HEK293 (cell line): ENCODE measurements around the gene POLK.

Source experiments
- CTCF ChIA-PET: fragments of 350-600 bp; formaldehyde crosslinking; extraction: SDS; loops from one replicate; lab custom pipeline; 2021; ENCODE audit warnings: antibody characterized with exemption; lab: Yijun Ruan, JAX
- POLR2A ChIA-PET: fragments of 300-600 bp; formaldehyde crosslinking; extraction: SDS; loops from one replicate; lab custom pipeline; 2020; ENCODE audit warnings: antibody characterized with exemption, inconsistent platforms; lab: Yijun Ruan, JAX
- H3K27ac ChIP-seq: fragments of 200-500 bp; sonication (Bioruptor generic); 2 replicates; pipeline ENCODE4 v1.5.1; 2014; ENCODE audit warnings: low read depth, low read length, control low read depth, inconsistent platforms; ENCODE audit errors: extremely low read depth
- H3K36me3 ChIP-seq, 2 experiments: fragments of 200-500 bp in 1 of 2; sonication (Bioruptor generic) in 1 of 2; 1 replicate in 1 of 2; 2 replicates in 1 of 2; pipeline ENCODE4 v1.5.1; 2014 to 2017; ENCODE audit warnings: inconsistent platforms in 2 of 2, low read length in 2 of 2; ENCODE audit not compliant: control insufficient read depth in 2 of 2, insufficient read depth in 1 of 2
- H3K4me1 ChIP-seq: fragments of 200-500 bp; sonication (Bioruptor generic); 2 replicates; pipeline ENCODE4 v1.5.1; 2014; ENCODE audit warnings: mild to moderate bottlenecking, low read length, inconsistent platforms; ENCODE audit not compliant: control insufficient read depth, insufficient read depth
- H3K4me3 ChIP-seq: 2 replicates; pipeline ENCODE4 v1.5.1; 2011; ENCODE audit warnings: low read depth, mild to moderate bottlenecking, control low read depth, low read length, moderate library complexity
- H3K9me3 ChIP-seq: fragments of 200-500 bp; sonication (Bioruptor generic); 2 replicates; pipeline ENCODE4 v1.5.1; 2014; ENCODE audit warnings: low read depth, low read length, inconsistent platforms; ENCODE audit not compliant: control insufficient read depth, insufficient read depth
- GFI1B ChIP-seq: fragments of 450-650 bp; formaldehyde crosslinking; IDR thresholded peaks from 2 replicates; pipeline ENCODE4 v1.5.1; 2016; ENCODE audit warnings: missing biosample characterization, missing genetic modification characterization
- MEIS1 ChIP-seq: sonication (generic); formaldehyde crosslinking; IDR thresholded peaks from 2 replicates; pipeline ENCODE4 v1.8.1; 2022; ENCODE audit warnings: missing genetic modification reagents, mild to moderate bottlenecking, borderline replicate concordance
- SCRT1 ChIP-seq: fragments of 450-650 bp; formaldehyde crosslinking; IDR thresholded peaks from 2 replicates; pipeline ENCODE4 v1.5.1; 2016; ENCODE audit warnings: missing biosample characterization, missing genetic modification characterization, borderline replicate concordance
- SCRT2 ChIP-seq: fragments of 450-650 bp; formaldehyde crosslinking; IDR thresholded peaks from 2 replicates; pipeline ENCODE4 v1.5.1; 2016; ENCODE audit warnings: missing biosample characterization, missing genetic modification characterization
- ZNF10 ChIP-seq: fragments of 450-650 bp; formaldehyde crosslinking; IDR thresholded peaks from 2 replicates; pipeline ENCODE4 v1.5.1; 2017; ENCODE audit warnings: missing biosample characterization, missing genetic modification characterization
- ZNF174 ChIP-seq: fragments of 450-650 bp; formaldehyde crosslinking; IDR thresholded peaks from 2 replicates; pipeline ENCODE4 v1.5.0; 2017; ENCODE audit warnings: missing biosample characterization, mild to moderate bottlenecking, missing genetic modification characterization
- ZNF221 ChIP-seq: fragments of 450-650 bp; formaldehyde crosslinking; IDR thresholded peaks from 2 replicates; pipeline ENCODE4 v1.5.1; 2017; ENCODE audit warnings: missing biosample characterization, missing genetic modification characterization, borderline replicate concordance
- ZNF600 ChIP-seq: fragments of 450-650 bp; formaldehyde crosslinking; IDR thresholded peaks from 2 replicates; pipeline ENCODE4 v1.5.1; 2016; ENCODE audit warnings: missing biosample characterization, missing genetic modification characterization
- ZNF626 ChIP-seq: fragments of 450-650 bp; sonication (Bioruptor Pico); formaldehyde crosslinking; IDR thresholded peaks from 2 replicates; pipeline ENCODE4 v1.5.1; 2018; ENCODE audit warnings: missing biosample characterization, missing genetic modification characterization, inconsistent platforms
- ZNF660 ChIP-seq: fragments of 450-650 bp; IDR thresholded peaks from 2 replicates; pipeline ENCODE4 v1.5.1; 2018; ENCODE audit warnings: missing biosample characterization, mild to moderate bottlenecking, missing genetic modification characterization
- ZNF677 ChIP-seq: fragments of 450-650 bp; IDR thresholded peaks from 2 replicates; pipeline ENCODE4 v1.5.0; 2018; ENCODE audit warnings: missing biosample characterization, mild to moderate bottlenecking, missing genetic modification characterization, moderate library complexity
- TF ChIP-seq, protein P1 (sequence below): fragments of 450-650 bp; formaldehyde crosslinking; IDR thresholded peaks from 2 replicates; pipeline ENCODE4 v1.5.1; 2016; ENCODE audit warnings: missing biosample characterization, missing genetic modification characterization
- TF ChIP-seq, protein P2 (sequence below): fragments of 450-650 bp; formaldehyde crosslinking; IDR thresholded peaks from 2 replicates; pipeline ENCODE4 v1.5.1; 2016; ENCODE audit warnings: missing biosample characterization, missing genetic modification characterization, borderline replicate concordance
- TF ChIP-seq, protein P3 (sequence below): fragments of 450-650 bp; formaldehyde crosslinking; IDR thresholded peaks from 2 replicates; pipeline ENCODE4 v1.5.1; 2017; ENCODE audit warnings: missing biosample characterization, missing genetic modification characterization
- TF ChIP-seq, protein P4 (sequence below): fragments of 450-650 bp; formaldehyde crosslinking; IDR thresholded peaks from 2 replicates; pipeline ENCODE4 v1.5.1; 2016; ENCODE audit warnings: missing biosample characterization, missing genetic modification characterization
- TF ChIP-seq, protein P5 (sequence below): fragments of 450-650 bp; formaldehyde crosslinking; conservative IDR thresholded peaks from 2 replicates; pipeline ENCODE4 v1.5.1; 2016; ENCODE audit warnings: low read depth, missing biosample characterization, missing genetic modification characterization

POLK gene

DNA sequence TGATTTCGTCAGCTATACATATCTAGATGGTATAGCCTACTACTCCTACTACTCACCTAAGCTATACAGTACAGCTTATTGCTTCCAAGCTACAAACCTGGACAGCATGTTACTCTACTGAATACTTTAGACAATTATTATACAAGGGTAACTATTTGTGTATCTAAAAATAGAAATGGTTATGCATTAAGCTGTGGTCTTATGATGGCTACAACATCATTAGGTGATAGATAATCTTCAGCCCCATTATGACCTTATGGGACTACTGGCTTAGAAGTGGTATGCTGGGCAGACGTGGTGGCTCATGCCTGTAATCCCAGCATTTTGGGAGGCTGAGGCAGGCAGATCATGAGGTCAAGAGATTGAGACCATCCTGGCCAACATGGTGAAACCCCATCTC, 40.5 kb upstream of the POLK start:
- no peak overlapping the region for H3K27ac ChIP-seq
- ChIA-PET POLR2A (no interaction called here), CTCF (interaction anchor here (0.5 kb wide), 1 partner anchor 1912 kb away, joined by 3 read pairs; no protein-coding TSS in a partner anchor)
- no peaks in the 10 kb centered on the region for H3K9me3 ChIP-seq
- H3K4me3 ChIP-seq: no peak overlapping the region
- H3K36me3 ChIP-seq: no peaks in the 10 kb centered on the region
- peaks cover 2% of the 10 kb centered on the region for H3K4me1 ChIP-seq
- TF ChIP-seq ZNF677 (tag by site-specific recombination): no peak
- TF ChIP-seq ZNF10 (tag by site-specific recombination): no peak
- TF ChIP-seq SCRT1 (tag by site-specific recombination): no peak

DNA sequence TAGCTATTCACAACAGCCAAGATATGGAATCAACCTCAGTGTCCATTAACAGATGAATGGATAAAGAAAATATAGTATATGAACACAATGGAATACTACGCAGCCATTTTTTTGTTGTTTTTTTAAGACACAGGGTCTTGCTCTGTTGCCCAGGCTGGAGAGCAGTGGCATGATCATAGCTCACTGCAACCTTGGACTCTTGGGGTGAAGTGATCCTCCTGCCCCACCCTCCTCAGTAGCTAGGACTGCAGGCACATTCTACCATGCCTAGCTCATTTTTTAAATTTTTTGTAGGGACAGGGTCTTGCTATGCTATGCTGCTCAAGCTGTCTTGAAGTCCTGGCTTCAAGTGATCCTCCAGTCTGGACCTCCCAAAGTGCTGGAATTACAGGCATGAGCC, 38.7 kb upstream of the POLK start:
- TF ChIP-seq, protein P1, sequence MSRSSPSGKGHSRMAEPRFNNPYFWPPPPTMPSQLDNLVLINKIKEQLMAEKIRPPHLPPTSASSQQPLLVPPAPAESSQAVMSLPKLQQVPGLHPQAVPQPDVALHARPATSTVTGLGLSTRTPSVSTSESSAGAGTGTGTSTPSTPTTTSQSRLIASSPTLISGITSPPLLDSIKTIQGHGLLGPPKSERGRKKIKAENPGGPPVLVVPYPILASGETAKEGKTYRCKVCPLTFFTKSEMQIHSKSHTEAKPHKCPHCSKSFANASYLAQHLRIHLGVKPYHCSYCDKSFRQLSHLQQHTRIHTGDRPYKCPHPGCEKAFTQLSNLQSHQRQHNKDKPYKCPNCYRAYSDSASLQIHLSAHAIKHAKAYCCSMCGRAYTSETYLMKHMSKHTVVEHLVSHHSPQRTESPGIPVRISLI: no peak
- TF ChIP-seq ZNF221 (no peak), MEIS1 (no peak)
- H3K9me3 ChIP-seq: no peaks in the 10 kb centered on the region
- no peaks in the 10 kb centered on the region for H3K4me1 ChIP-seq
- H3K36me3 ChIP-seq: no peaks in the 10 kb centered on the region
- ChIA-PET CTCF (interaction anchor here (0.8 kb wide), 1 partner anchor 12 kb away, joined by 4 read pairs; no protein-coding TSS in a partner anchor), POLR2A (no interaction called here)
- no peak overlapping the region for H3K27ac ChIP-seq
- H3K4me3 ChIP-seq: no peak overlapping the region

DNA sequence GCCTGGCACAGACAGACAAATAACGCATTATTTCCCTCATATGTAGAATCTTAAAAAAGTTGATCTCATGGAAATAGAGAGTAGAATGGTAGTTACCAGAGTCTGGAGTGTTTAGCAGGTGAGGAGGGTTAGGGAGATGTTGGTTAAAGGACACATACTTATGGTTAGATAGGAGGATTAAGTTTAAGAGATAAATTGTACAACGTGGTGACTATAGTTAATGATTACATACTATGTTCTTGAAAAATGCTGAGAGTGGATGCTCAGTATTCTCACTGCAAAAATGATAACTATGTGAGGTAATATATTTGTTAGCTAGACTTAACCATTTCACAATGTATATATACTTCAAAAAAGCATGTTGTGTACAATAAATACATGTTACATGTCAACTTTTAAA, 38.2 kb upstream of the POLK start:
- Histone ChIP-seq H3K36me3 (no peaks in the 10 kb centered on the region), H3K4me3 (no peak overlapping the region), H3K27ac (no peak overlapping the region), H3K9me3 (no peaks in the 10 kb centered on the region), H3K4me1 (no peaks in the 10 kb centered on the region)
- TF ChIP-seq, protein P2, sequence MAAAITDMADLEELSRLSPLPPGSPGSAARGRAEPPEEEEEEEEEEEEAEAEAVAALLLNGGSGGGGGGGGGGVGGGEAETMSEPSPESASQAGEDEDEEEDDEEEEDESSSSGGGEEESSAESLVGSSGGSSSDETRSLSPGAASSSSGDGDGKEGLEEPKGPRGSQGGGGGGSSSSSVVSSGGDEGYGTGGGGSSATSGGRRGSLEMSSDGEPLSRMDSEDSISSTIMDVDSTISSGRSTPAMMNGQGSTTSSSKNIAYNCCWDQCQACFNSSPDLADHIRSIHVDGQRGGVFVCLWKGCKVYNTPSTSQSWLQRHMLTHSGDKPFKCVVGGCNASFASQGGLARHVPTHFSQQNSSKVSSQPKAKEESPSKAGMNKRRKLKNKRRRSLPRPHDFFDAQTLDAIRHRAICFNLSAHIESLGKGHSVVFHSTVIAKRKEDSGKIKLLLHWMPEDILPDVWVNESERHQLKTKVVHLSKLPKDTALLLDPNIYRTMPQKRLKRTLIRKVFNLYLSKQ (tag by site-specific recombination): no peak
- TF ChIP-seq ZNF174 (tag by site-specific recombination) (no peak), SCRT2 (no peak), ZNF600 (tag by site-specific recombination) (no peak), ZNF660 (tag by site-specific recombination) (no peak), GFI1B (tag by site-specific recombination) (no peak)
- TF ChIP-seq, protein P3, sequence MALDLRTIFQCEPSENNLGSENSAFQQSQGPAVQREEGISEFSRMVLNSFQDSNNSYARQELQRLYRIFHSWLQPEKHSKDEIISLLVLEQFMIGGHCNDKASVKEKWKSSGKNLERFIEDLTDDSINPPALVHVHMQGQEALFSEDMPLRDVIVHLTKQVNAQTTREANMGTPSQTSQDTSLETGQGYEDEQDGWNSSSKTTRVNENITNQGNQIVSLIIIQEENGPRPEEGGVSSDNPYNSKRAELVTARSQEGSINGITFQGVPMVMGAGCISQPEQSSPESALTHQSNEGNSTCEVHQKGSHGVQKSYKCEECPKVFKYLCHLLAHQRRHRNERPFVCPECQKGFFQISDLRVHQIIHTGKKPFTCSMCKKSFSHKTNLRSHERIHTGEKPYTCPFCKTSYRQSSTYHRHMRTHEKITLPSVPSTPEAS (tag by site-specific recombination): no peak
- POLR2A ChIA-PET: no interaction called here
- CTCF ChIA-PET: interaction anchor here (0.8 kb wide), 1 partner anchor 12 kb away, joined by 4 read pairs; no protein-coding TSS in a partner anchor

DNA sequence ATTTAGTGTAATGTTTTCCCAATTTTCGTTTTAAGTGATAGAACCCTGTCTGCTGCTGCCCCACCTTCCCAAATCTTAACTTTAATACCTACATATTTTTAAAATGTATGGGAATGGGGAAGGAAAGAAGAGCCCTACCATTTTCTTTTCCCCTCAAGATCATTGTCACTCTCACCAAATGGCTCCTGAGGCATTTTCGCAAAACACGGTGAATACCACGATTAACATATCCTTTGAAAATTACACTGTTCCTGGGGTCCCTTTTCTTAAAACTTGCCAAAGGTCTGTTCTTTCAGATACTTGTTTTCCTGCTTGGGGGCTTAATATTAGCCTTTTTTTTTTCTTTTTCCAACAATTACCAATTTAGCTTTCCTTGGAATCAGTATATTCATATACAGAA, 36.3 kb upstream of the POLK start:
- no peaks in the 10 kb centered on the region for H3K36me3 ChIP-seq
- no peak overlapping the region for H3K27ac ChIP-seq
- POLR2A ChIA-PET: no interaction called here
- no peaks in the 10 kb centered on the region for H3K4me1 ChIP-seq
- no peak overlapping the region for H3K4me3 ChIP-seq
- no peaks in the 10 kb centered on the region for H3K9me3 ChIP-seq
- CTCF ChIA-PET: no interaction called here
- TF ChIP-seq, protein P4, sequence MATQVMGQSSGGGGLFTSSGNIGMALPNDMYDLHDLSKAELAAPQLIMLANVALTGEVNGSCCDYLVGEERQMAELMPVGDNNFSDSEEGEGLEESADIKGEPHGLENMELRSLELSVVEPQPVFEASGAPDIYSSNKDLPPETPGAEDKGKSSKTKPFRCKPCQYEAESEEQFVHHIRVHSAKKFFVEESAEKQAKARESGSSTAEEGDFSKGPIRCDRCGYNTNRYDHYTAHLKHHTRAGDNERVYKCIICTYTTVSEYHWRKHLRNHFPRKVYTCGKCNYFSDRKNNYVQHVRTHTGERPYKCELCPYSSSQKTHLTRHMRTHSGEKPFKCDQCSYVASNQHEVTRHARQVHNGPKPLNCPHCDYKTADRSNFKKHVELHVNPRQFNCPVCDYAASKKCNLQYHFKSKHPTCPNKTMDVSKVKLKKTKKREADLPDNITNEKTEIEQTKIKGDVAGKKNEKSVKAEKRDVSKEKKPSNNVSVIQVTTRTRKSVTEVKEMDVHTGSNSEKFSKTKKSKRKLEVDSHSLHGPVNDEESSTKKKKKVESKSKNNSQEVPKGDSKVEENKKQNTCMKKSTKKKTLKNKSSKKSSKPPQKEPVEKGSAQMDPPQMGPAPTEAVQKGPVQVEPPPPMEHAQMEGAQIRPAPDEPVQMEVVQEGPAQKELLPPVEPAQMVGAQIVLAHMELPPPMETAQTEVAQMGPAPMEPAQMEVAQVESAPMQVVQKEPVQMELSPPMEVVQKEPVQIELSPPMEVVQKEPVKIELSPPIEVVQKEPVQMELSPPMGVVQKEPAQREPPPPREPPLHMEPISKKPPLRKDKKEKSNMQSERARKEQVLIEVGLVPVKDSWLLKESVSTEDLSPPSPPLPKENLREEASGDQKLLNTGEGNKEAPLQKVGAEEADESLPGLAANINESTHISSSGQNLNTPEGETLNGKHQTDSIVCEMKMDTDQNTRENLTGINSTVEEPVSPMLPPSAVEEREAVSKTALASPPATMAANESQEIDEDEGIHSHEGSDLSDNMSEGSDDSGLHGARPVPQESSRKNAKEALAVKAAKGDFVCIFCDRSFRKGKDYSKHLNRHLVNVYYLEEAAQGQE (tag by site-specific recombination): no peak
- TF ChIP-seq, protein P5, sequence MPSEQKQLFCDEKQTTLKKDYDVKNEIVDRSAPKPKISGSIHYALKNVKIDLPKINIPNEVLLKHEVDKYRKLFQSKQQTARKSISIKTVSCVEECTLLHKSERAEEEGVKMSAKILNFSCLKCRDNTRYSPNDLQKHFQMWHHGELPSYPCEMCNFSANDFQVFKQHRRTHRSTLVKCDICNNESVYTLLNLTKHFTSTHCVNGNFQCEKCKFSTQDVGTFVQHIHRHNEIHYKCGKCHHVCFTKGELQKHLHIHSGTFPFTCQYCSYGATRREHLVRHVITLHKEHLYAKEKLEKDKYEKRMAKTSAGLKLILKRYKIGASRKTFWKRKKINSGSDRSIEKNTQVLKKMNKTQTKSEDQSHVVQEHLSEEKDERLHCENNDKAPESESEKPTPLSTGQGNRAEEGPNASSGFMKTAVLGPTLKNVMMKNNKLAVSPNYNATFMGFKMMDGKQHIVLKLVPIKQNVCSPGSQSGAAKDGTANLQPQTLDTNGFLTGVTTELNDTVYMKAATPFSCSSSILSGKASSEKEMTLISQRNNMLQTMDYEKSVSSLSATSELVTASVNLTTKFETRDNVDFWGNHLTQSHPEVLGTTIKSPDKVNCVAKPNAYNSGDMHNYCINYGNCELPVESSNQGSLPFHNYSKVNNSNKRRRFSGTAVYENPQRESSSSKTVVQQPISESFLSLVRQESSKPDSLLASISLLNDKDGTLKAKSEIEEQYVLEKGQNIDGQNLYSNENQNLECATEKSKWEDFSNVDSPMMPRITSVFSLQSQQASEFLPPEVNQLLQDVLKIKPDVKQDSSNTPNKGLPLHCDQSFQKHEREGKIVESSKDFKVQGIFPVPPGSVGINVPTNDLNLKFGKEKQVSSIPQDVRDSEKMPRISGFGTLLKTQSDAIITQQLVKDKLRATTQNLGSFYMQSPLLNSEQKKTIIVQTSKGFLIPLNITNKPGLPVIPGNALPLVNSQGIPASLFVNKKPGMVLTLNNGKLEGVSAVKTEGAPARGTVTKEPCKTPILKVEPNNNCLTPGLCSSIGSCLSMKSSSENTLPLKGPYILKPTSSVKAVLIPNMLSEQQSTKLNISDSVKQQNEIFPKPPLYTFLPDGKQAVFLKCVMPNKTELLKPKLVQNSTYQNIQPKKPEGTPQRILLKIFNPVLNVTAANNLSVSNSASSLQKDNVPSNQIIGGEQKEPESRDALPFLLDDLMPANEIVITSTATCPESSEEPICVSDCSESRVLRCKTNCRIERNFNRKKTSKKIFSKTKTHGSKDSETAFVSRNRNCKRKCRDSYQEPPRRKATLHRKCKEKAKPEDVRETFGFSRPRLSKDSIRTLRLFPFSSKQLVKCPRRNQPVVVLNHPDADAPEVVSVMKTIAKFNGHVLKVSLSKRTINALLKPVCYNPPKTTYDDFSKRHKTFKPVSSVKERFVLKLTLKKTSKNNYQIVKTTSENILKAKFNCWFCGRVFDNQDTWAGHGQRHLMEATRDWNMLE (tag by site-specific recombination): no peak
- TF ChIP-seq ZNF626 (tag by site-specific recombination): no peak
